HCT116 (cell line): ENCODE results near the gene ATOH8. TPM values are rescaled to one million over a fixed set of nuclear protein-coding genes. Genes with fewer than 3 reads are reported as not detected.

Experiments used
- ATAC-seq: fragments of 200-7000 bp; cut with Tn5 transposase; 2 replicates; pipeline ENCODE4 v1.9.1; 2020; ENCODE audit warnings: mild to moderate bottlenecking, moderate library complexity
- BruUV-seq: library from RNA; stranded (reverse); fragments of 400-500 nt; replicated peaks from 2 replicates; lab custom pipeline; 2021; lab: Mats Ljungman, UMichigan
- CTCF ChIA-PET: fragments of 300-600 bp; sonication (Branson Sonifier 250); formaldehyde crosslinking; loops from one replicate; lab custom pipeline; 2021; ENCODE audit warnings: antibody characterized with exemption; lab: Charles Lee
- POLR2A ChIA-PET: fragments of 300-600, 350-600 bp; sonication (Branson Sonifier 250); formaldehyde crosslinking; loops from one replicate; lab custom pipeline; 2021; ENCODE audit warnings: antibody characterized with exemption; lab: Charles Lee
- RAD21 ChIA-PET, 2 experiments: fragments of 300-600 bp; sonication (Branson Sonifier 250); formaldehyde crosslinking; loops; one replicate each; lab custom pipeline; 2023; ENCODE audit warnings: low total read pairs in 2 of 2; ENCODE audit not compliant: uncharacterized antibody in 2 of 2, unreplicated experiment in 2 of 2, low non-redundant PET in 1 of 2; lab: Charles Lee
- DNase-seq: peaks from one replicate; pipeline ENCODE4 v3.0.0-alpha.2; 2010; ENCODE audit warnings: low read depth, low spot score
- H2AFZ ChIP-seq: fragments of 200-600 bp; shearing (Covaris generic), sonication (generic); 2 replicates; pipeline ENCODE4 v1.6.1; 2017; ENCODE audit warnings: low read depth, mixed run types, mixed read lengths, antibody characterized with exemption, low read length; ENCODE audit not compliant: poor library complexity, severe bottlenecking
- H3K27ac ChIP-seq: 2 replicates; pipeline ENCODE4 v1.5.1; 2012; ENCODE audit warnings: low read depth, low read length
- H3K27me3 ChIP-seq: fragments of 200-600 bp; sonication (generic); 2 replicates; pipeline ENCODE4 v1.6.1; 2016; ENCODE audit warnings: mixed run types, low read length, mixed read lengths; ENCODE audit not compliant: insufficient read depth
- H3K36me3 ChIP-seq, 2 experiments: fragments of 200-500 bp in 1 of 2; fragments of 200-600 bp in 1 of 2; sonication (Bioruptor generic) in 1 of 2; sonication (generic) in 1 of 2; 2 replicates each; pipeline versions ENCODE4 v1.5.1 to v1.6.1; 2014 to 2016; ENCODE audit warnings: low read length in 2 of 2, inconsistent platforms in 1 of 2, mixed read lengths in 1 of 2, mixed run types in 1 of 2; ENCODE audit not compliant: insufficient read depth in 2 of 2, control insufficient read depth in 1 of 2
- H3K4me1 ChIP-seq, 2 experiments: fragments of 200-600 bp in 1 of 2; sonication (generic) in 1 of 2; 2 replicates each; pipeline versions ENCODE4 v1.5.1 to v1.6.1; 2012 to 2017; ENCODE audit warnings: low read length in 2 of 2, inconsistent platforms in 1 of 2, mild to moderate bottlenecking in 1 of 2, mixed read lengths in 1 of 2, mixed run types in 1 of 2, moderate library complexity in 1 of 2; ENCODE audit not compliant: insufficient read depth in 2 of 2, control insufficient read depth in 1 of 2
- H3K4me2 ChIP-seq: fragments of 200-600 bp; sonication (generic); 2 replicates; pipeline ENCODE4 v1.6.1; 2017; ENCODE audit warnings: mixed run types, low read length, mixed read lengths
- H3K4me3 ChIP-seq, 2 experiments: fragments of 200-600 bp in 1 of 2; sonication (generic) in 1 of 2; replicated peaks in 1 of 2; 2 replicates each; pipeline ENCODE4 v1.5.1; 2011 to 2016; ENCODE audit warnings: low read length in 2 of 2, control low read depth in 1 of 2, low read depth in 1 of 2, mild to moderate bottlenecking in 1 of 2, mixed read lengths in 1 of 2, mixed run types in 1 of 2
- H3K79me2 ChIP-seq: fragments of 200-600 bp; sonication (generic); 2 replicates; pipeline ENCODE4 v1.6.1; 2017; ENCODE audit warnings: mild to moderate bottlenecking, mixed run types, low read length, moderate library complexity, mixed read lengths; ENCODE audit not compliant: insufficient read depth
- H3K9ac ChIP-seq: fragments of 200-600 bp; sonication (generic); 2 replicates; pipeline ENCODE4 v1.6.1; 2016; ENCODE audit warnings: low read length, mixed read lengths
- H3K9me2 ChIP-seq: fragments of 200-600 bp; sonication (generic), shearing (Covaris generic); 2 replicates; pipeline ENCODE4 v1.6.1; 2017; ENCODE audit warnings: mixed run types, mild to moderate bottlenecking, moderate library complexity; ENCODE audit not compliant: insufficient read depth
- H3K9me3 ChIP-seq, 2 experiments: fragments of 200-500 bp in 1 of 2; fragments of 200-600 bp in 1 of 2; sonication (Bioruptor generic) in 1 of 2; sonication (generic) in 1 of 2; 2 replicates each; pipeline ENCODE4 v1.6.1; 2014 to 2017; ENCODE audit warnings: low read length in 2 of 2, mixed read lengths in 2 of 2, inconsistent platforms in 1 of 2, low read depth in 1 of 2, mild to moderate bottlenecking in 1 of 2, mixed run types in 1 of 2, moderate library complexity in 1 of 2; ENCODE audit not compliant: control insufficient read depth in 1 of 2, insufficient read depth in 1 of 2
- H4K20me1 ChIP-seq: fragments of 200-600 bp; sonication (generic), shearing (Covaris generic); 2 replicates; pipeline ENCODE4 v1.6.1; 2017; ENCODE audit warnings: mixed run types, mild to moderate bottlenecking, moderate library complexity; ENCODE audit not compliant: insufficient read depth
- CBX3 ChIP-seq: IDR thresholded peaks from 2 replicates; pipeline ENCODE4 v1.6.1; 2012; ENCODE audit warnings: low read depth
- ELF1 ChIP-seq: IDR thresholded peaks from 2 replicates; pipeline ENCODE4 v1.6.1; 2012; ENCODE audit warnings: low read depth, borderline replicate concordance
- EZH2 ChIP-seq: fragments of 200-600 bp; sonication (generic); IDR thresholded peaks from 2 replicates; pipeline ENCODE4 v1.6.1; 2017; ENCODE audit warnings: antibody characterized with exemption, mixed run types
- EZH2phosphoT487 ChIP-seq: fragments of 200-600 bp; IDR thresholded peaks from 2 replicates; pipeline ENCODE4 v1.6.1; 2018; ENCODE audit warnings: antibody characterized with exemption, borderline replicate concordance
- JUND ChIP-seq: IDR thresholded peaks from 2 replicates; pipeline ENCODE4 v1.6.1; 2012
- POLR2A ChIP-seq: IDR thresholded peaks from 2 replicates; pipeline ENCODE4 v1.7.0; 2011; ENCODE audit warnings: borderline replicate concordance; ENCODE audit not compliant: insufficient read depth, insufficient read length; ENCODE audit errors: extremely low read depth
- SP1 ChIP-seq: IDR thresholded peaks from 2 replicates; pipeline ENCODE4 v1.6.1; 2012; ENCODE audit warnings: low read depth
- TCF7L2 ChIP-seq: IDR thresholded peaks from 2 replicates; pipeline ENCODE4 v1.7.0; 2011; ENCODE audit warnings: borderline replicate concordance, inconsistent platforms; ENCODE audit not compliant: insufficient read depth, insufficient read length; ENCODE audit errors: extremely low read depth
- YY1 ChIP-seq: IDR thresholded peaks from 2 replicates; pipeline ENCODE4 v1.6.1; 2011; ENCODE audit warnings: low read length, low read depth, moderate library complexity, mild to moderate bottlenecking; ENCODE audit not compliant: insufficient replicate concordance; ENCODE audit errors: extremely low read depth
- ZBTB33 ChIP-seq: IDR thresholded peaks from 2 replicates; pipeline ENCODE4 v1.6.1; 2011; ENCODE audit warnings: mild to moderate bottlenecking, low read length, moderate library complexity; ENCODE audit not compliant: insufficient replicate concordance; ENCODE audit errors: extremely low read depth
- ZFX ChIP-seq: fragments of 450-650 bp; IDR thresholded peaks from 2 replicates; pipeline ENCODE4 v1.6.1; 2017
- ZNF274 ChIP-seq: fragments of 200-500 bp; sonication (Bioruptor generic); IDR thresholded peaks from 2 replicates; pipeline ENCODE4 v1.6.1; 2014; ENCODE audit warnings: mild to moderate bottlenecking, low read depth, low read length, inconsistent platforms
- intact Hi-C: fragments of 100-400 bp; cut with micrococcal nuclease; formaldehyde crosslinking; loops from 2 replicates; pipeline ENCODE4 v1.10.0; 2022
- total RNA-seq: library from RNA; stranded (reverse); gene quantifications from one replicate; pipeline ENCODE4 v1.2.1, GENCODE V29; 2021; ENCODE audit not compliant: unreplicated experiment
- TF ChIP-seq, protein P1 (sequence below), 3 experiments: fragments of 200-600 bp in 1 of 3; sonication (generic) in 1 of 3; IDR thresholded peaks in 2 of 3; conservative IDR thresholded peaks in 1 of 3; 2 replicates each; pipeline ENCODE4 v1.5.1; 2012 to 2017; ENCODE audit warnings: low read depth in 2 of 3, low read length in 2 of 3, antibody characterized with exemption in 1 of 3, borderline replicate concordance in 1 of 3, control low read depth in 1 of 3, mild to moderate bottlenecking in 1 of 3, mixed read lengths in 1 of 3, mixed run types in 1 of 3, moderate library complexity in 1 of 3; ENCODE audit not compliant: insufficient read depth in 1 of 3

The ATOH8 gene
- total RNA-seq, 1 experiment from 2014 or later = 0.74 TPM

GRCh38 chr2:85812094-85812735, 58.4 kb downstream of the ATOH8 start:
- Histone ChIP-seq H2AFZ (no peak overlapping the region), H3K27me3 (no peaks in the 10 kb centered on the region), H3K4me3 (no peak overlapping the region), H3K9me2 (no peaks in the 10 kb centered on the region), H3K4me2 (no peak overlapping the region), H4K20me1 (no peaks in the 10 kb centered on the region), H3K4me1 (no peaks in the 10 kb centered on the region), H3K36me3 (no peaks in the 10 kb centered on the region), H3K9me3 (no peaks in the 10 kb centered on the region), H3K9ac (no peak overlapping the region), H3K27ac (no peak overlapping the region), H3K79me2 (no peaks in the 10 kb centered on the region)
- ChIA-PET POLR2A (no interaction called here), CTCF (interaction anchor here (1.1 to 3.1 kb wide), 4 partner anchors 60 to 175 kb away, joined by 3 to 55 read pairs (median 26); partner anchors contain the start of gene ATOH8), RAD21 (no interaction called here)
- no peak for ATAC-seq
- DNase-seq = no peak
- intact Hi-C loops = no loop called here
- TF ChIP-seq ELF1 (no peak), ZNF274 (no peak), EZH2 (no peak), CBX3 (no peak), SP1 (no peak), ZBTB33 (no peak), TCF7L2 (no peak), YY1 (no peak), POLR2A (no peak), JUND (no peak), EZH2phosphoT487 (no peak), ZFX (no peak)
- TF ChIP-seq, protein P1, sequence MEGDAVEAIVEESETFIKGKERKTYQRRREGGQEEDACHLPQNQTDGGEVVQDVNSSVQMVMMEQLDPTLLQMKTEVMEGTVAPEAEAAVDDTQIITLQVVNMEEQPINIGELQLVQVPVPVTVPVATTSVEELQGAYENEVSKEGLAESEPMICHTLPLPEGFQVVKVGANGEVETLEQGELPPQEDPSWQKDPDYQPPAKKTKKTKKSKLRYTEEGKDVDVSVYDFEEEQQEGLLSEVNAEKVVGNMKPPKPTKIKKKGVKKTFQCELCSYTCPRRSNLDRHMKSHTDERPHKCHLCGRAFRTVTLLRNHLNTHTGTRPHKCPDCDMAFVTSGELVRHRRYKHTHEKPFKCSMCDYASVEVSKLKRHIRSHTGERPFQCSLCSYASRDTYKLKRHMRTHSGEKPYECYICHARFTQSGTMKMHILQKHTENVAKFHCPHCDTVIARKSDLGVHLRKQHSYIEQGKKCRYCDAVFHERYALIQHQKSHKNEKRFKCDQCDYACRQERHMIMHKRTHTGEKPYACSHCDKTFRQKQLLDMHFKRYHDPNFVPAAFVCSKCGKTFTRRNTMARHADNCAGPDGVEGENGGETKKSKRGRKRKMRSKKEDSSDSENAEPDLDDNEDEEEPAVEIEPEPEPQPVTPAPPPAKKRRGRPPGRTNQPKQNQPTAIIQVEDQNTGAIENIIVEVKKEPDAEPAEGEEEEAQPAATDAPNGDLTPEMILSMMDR (IDR thresholded peaks at IDR 0.05 in 2 of 3, conservative IDR thresholded peaks at IDR 0.05 in 1 of 3; ENCODE audit: borderline replicate concordance in 1 of 3, insufficient read depth in 1 of 3, low read depth in 2 of 3, low read length in 2 of 3) = no peak
- no TSS peak for BruUV-seq
